ENCODE measurements around the gene RBM24.

GRCh38 chr6:17339308-17339670 is 58.1 kb downstream of the RBM24 start:
- no peak for TF ChIP-seq EZH2 (IDR thresholded peaks at IDR 0.05; ENCODE audit: low read length, missing control alignments)
- no peak for TF ChIP-seq CTCF (conservative IDR thresholded peaks at IDR 0.05 in 1 of 2, IDR thresholded peaks at IDR 0.05 in 1 of 2; ENCODE audit: low read depth in 1 of 2, low read length in 2 of 2)
